Caco-2 (cell line): ENCODE results near the gene TTC27. TPM values are rescaled to one million over a fixed set of nuclear protein-coding genes. Genes with fewer than 3 reads are reported as not detected.

Experiments used
- BruUV-seq: library from RNA; stranded (reverse); fragments of 400-500 nt; replicated peaks from 2 replicates; lab custom pipeline; 2021; lab: Mats Ljungman, UMichigan
- CTCF ChIA-PET: fragments of 300-600 bp; sonication (Branson Sonifier 250); formaldehyde crosslinking; loops from one replicate; lab custom pipeline; 2022; ENCODE audit warnings: antibody characterized with exemption; lab: Charles Lee
- POLR2A ChIA-PET: fragments of 300-600 bp; sonication (Branson Sonifier 250); formaldehyde crosslinking; loops from one replicate; lab custom pipeline; 2022; ENCODE audit warnings: antibody characterized with exemption; lab: Charles Lee
- DNase-seq, 2 experiments: peaks; one replicate each; pipeline versions ENCODE4 v3.0.0 to v3.0.0-alpha.2; 2020 to 2022
- H3K27me3 ChIP-seq: replicated peaks from 2 replicates; pipeline ENCODE4 v1.6.0; 2011; ENCODE audit warnings: low read length; ENCODE audit not compliant: control insufficient read depth, insufficient read depth
- H3K36me3 ChIP-seq: 2 replicates; pipeline ENCODE4 v1.5.1; 2011; ENCODE audit warnings: low read length; ENCODE audit not compliant: control insufficient read depth, insufficient read depth
- H3K4me1 ChIP-seq: fragments of 250-450 bp; sonication (Bioruptor Pico); 2 replicates; pipeline ENCODE4 v1.5.1; 2020; ENCODE audit warnings: mild to moderate bottlenecking
- H3K4me3 ChIP-seq: 2 replicates; pipeline ENCODE4 v1.5.1; 2011; ENCODE audit warnings: low read depth, mild to moderate bottlenecking, control low read depth, low read length
- H3K9me3 ChIP-seq: fragments of 250-450 bp; sonication (Bioruptor Pico); 2 replicates; pipeline ENCODE4 v1.5.1; 2020; ENCODE audit warnings: mild to moderate bottlenecking, moderate library complexity
- H3K27ac Mint-ChIP-seq: one replicate; pipeline ENCODE4 v1.8.0; 2022; ENCODE audit warnings: mixed read lengths; ENCODE audit not compliant: unreplicated experiment
- H3K27me3 Mint-ChIP-seq: one replicate; pipeline ENCODE4 v1.8.0; 2022; ENCODE audit warnings: mixed read lengths; ENCODE audit not compliant: insufficient read depth, unreplicated experiment
- H3K36me3 Mint-ChIP-seq: one replicate; pipeline ENCODE4 v1.8.0; 2022; ENCODE audit warnings: mild to moderate bottlenecking, mixed read lengths; ENCODE audit not compliant: insufficient read depth, unreplicated experiment
- H3K4me1 Mint-ChIP-seq: one replicate; pipeline ENCODE4 v1.8.0; 2022; ENCODE audit warnings: low read depth, mixed read lengths; ENCODE audit not compliant: unreplicated experiment
- H3K4me3 Mint-ChIP-seq: one replicate; pipeline ENCODE4 v1.8.0; 2022; ENCODE audit warnings: mild to moderate bottlenecking, moderate library complexity, mixed read lengths; ENCODE audit not compliant: unreplicated experiment
- H3K9me3 Mint-ChIP-seq: one replicate; pipeline ENCODE4 v1.8.0; 2022; ENCODE audit warnings: mixed read lengths; ENCODE audit not compliant: unreplicated experiment
- CTCF ChIP-seq, 2 experiments: fragments of 200-600 bp in 1 of 2; IDR thresholded peaks; 1 replicate in 1 of 2; 2 replicates in 1 of 2; pipeline versions ENCODE4 v1.5.1 to v1.8.0; 2011 to 2022; ENCODE audit warnings: antibody characterized with exemption in 1 of 2, control low read depth in 1 of 2, inconsistent platforms in 1 of 2, low read depth in 1 of 2, low read length in 1 of 2, mild to moderate bottlenecking in 1 of 2, moderate library complexity in 1 of 2; ENCODE audit not compliant: insufficient read depth in 1 of 2, severe bottlenecking in 1 of 2, unreplicated experiment in 1 of 2
- intact Hi-C: fragments of 100-400 bp; cut with micrococcal nuclease; formaldehyde crosslinking; loops from one replicate; pipeline ENCODE4 v1.10.0; 2022; ENCODE audit not compliant: unreplicated experiment
- total RNA-seq: library from RNA; stranded (reverse); gene quantifications from 2 replicates; pipeline ENCODE4 v1.2.3, GENCODE V29; 2022

TTC27 gene
- total RNA-seq, 1 experiment from 2014 or later: 20.6 TPM

DNA sequence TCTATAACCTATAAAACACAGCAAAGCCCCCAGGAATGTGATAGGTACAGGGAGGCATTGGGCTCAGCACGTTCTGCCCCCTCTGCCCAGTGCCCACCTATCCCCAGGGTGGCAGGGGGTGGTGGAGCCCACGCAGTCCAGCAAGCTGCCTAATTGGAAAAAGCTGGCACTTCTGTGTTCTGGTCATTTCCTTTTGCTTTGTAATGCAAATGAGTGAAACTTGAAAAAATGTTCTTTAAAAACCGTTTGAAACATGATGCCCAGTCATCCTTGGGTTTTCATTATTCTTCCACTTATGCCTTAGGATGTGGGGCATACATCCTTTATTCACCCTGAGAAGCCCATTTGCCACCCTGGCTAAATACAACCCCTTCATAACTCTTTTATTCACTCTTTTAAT lies 229.0 kb downstream of the TTC27 start:
- no peak for DNase-seq
- ChIA-PET CTCF (no interaction called here), POLR2A (no interaction called here)
- Histone ChIP-seq H3K27me3 (no peaks in the 10 kb centered on the region), H3K4me1 (no peaks in the 10 kb centered on the region), H3K4me3 (no peak overlapping the region), H3K9me3 (no peaks in the 10 kb centered on the region), H3K36me3 (no peaks in the 10 kb centered on the region)
- BruUV-seq: no TSS peak
- no peaks in the 10 kb centered on the region for H3K27me3 Mint-ChIP-seq
- H3K4me1 Mint-ChIP-seq: no peaks in the 10 kb centered on the region
- TF ChIP-seq CTCF (IDR thresholded peaks at IDR 0.05; ENCODE audit: insufficient read depth in 1 of 2, low read depth in 1 of 2, low read length in 1 of 2, severe bottlenecking in 1 of 2, unreplicated experiment in 1 of 2): no peak
- H3K36me3 Mint-ChIP-seq: no peaks in the 10 kb centered on the region
- H3K9me3 Mint-ChIP-seq: no peaks in the 10 kb centered on the region
- H3K27ac Mint-ChIP-seq: no peak overlapping the region
- intact Hi-C loops: no loop called here
- no peak overlapping the region for H3K4me3 Mint-ChIP-seq

DNA sequence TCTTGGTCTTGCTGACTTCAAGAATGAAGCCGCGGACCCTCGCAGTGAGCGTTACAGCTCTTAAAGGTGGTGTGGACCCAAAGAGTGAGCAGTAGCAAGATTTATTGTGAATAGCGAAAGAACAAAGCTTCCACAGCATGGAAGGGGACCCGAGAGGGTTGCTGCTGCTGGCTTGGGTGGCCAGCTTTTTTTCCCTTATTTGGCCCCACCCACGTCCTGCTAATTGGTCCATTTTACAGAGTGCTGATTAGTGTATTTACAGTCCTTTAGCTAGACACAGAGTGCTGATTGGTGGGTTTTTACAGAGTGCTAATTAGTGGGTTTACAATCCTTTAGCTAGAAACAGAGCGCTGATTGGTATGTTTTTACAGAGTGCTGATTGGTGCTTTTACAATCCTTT lies 230.9 kb downstream of the TTC27 start:
- peaks cover 7% of the 10 kb centered on the region for H3K4me1 Mint-ChIP-seq
- ChIA-PET POLR2A (interaction anchor here (0.6 to 0.7 kb wide), 2 partner anchors 266 to 442 kb away, joined by 3 to 9 read pairs; no protein-coding TSS in a partner anchor), CTCF (no interaction called here)
- Histone ChIP-seq H3K36me3 (no peaks in the 10 kb centered on the region), H3K4me3 (no peak overlapping the region), H3K9me3 (no peaks in the 10 kb centered on the region), H3K27me3 (no peaks in the 10 kb centered on the region), H3K4me1 (no peaks in the 10 kb centered on the region; the same call in 1 of the 2 replicates)
- DNase-seq: no peak
- no TSS peak for BruUV-seq
- H3K9me3 Mint-ChIP-seq: no peaks in the 10 kb centered on the region
- H3K4me3 Mint-ChIP-seq: no peak overlapping the region
- H3K27ac Mint-ChIP-seq: no peak overlapping the region
- H3K27me3 Mint-ChIP-seq: no peaks in the 10 kb centered on the region
- intact Hi-C loops: no loop called here
- no peak for TF ChIP-seq CTCF (IDR thresholded peaks at IDR 0.05; ENCODE audit: insufficient read depth in 1 of 2, low read depth in 1 of 2, low read length in 1 of 2, severe bottlenecking in 1 of 2, unreplicated experiment in 1 of 2)
- no peaks in the 10 kb centered on the region for H3K36me3 Mint-ChIP-seq

- H3K4me3 ChIP-seq: no peak overlapping the region
- Mint-ChIP-seq H3K27me3 (no peaks in the 10 kb centered on the region), H3K4me1 (peaks cover 7% of the 10 kb centered on the region), H3K4me3 (no peak overlapping the region), H3K36me3 (no peaks in the 10 kb centered on the region), H3K9me3 (no peaks in the 10 kb centered on the region), H3K27ac (no peak overlapping the region)
- TF ChIP-seq CTCF (IDR thresholded peaks at IDR 0.05; ENCODE audit: insufficient read depth in 1 of 2, low read depth in 1 of 2, low read length in 1 of 2, severe bottlenecking in 1 of 2, unreplicated experiment in 1 of 2): no peak
- CTCF ChIA-PET: no interaction called here
- H3K4me1 ChIP-seq: no peaks in the 10 kb centered on the region; the same call in 1 of the 2 replicates
- no peaks in the 10 kb centered on the region for H3K36me3 ChIP-seq
- H3K27me3 ChIP-seq: no peaks in the 10 kb centered on the region
- no peak for DNase-seq
- intact Hi-C loops: no loop called here
- BruUV-seq: no TSS peak
- no peaks in the 10 kb centered on the region for H3K9me3 ChIP-seq
- POLR2A ChIA-PET: no interaction called here
These were observed 232.5 kb downstream of the TTC27 start for GRCh38 chr2:32860385-32860784.
